PC-3 (cell line): ENCODE measurements around the gene ACBD6. TPM values are rescaled to one million over a fixed set of nuclear protein-coding genes. Genes with fewer than 3 reads are reported as not detected.

Source experiments
- ATAC-seq: fragments of 200-7000 bp; cut with Tn5 transposase; 2 replicates; pipeline ENCODE4 v1.9.1; 2020; ENCODE audit warnings: mild to moderate bottlenecking, moderate library complexity
- BruUV-seq: library from RNA; stranded (reverse); fragments of 400-500 nt; replicated peaks from 2 replicates; lab custom pipeline; 2021; lab: Mats Ljungman, UMichigan
- CTCF ChIA-PET: fragments of 300-600 bp; sonication (Branson Sonifier 250); formaldehyde crosslinking; loops from one replicate; lab custom pipeline; 2022; ENCODE audit warnings: antibody characterized with exemption; lab: Charles Lee
- POLR2A ChIA-PET: fragments of 300-600 bp; sonication (Branson Sonifier 250); formaldehyde crosslinking; loops from one replicate; lab custom pipeline; 2022; ENCODE audit warnings: antibody characterized with exemption; ENCODE audit not compliant: unreplicated experiment; lab: Charles Lee
- DNase-seq: peaks from one replicate; pipeline ENCODE4 v3.0.0-alpha.2; 2015
- H2AFZ ChIP-seq: fragments of 300-600 bp; sonication (generic); 2 replicates; pipeline ENCODE4 v1.6.0; 2016; ENCODE audit warnings: antibody characterized with exemption, low read length
- H3F3A ChIP-seq: fragments of 300-600 bp; sonication (generic); one replicate; pipeline ENCODE4 v1.6.0; 2017; ENCODE audit warnings: antibody characterized with exemption, low read length, control low read depth, mild to moderate bottlenecking; ENCODE audit not compliant: unreplicated experiment
- H3K27ac ChIP-seq: fragments of 300-600 bp; sonication (generic); 2 replicates; pipeline ENCODE4 v1.5.1; 2016; ENCODE audit warnings: mild to moderate bottlenecking, low read length
- H3K27me3 ChIP-seq: fragments of 300-600 bp; sonication (generic); 2 replicates; pipeline ENCODE4 v1.6.1; 2016; ENCODE audit warnings: low read length, mixed read lengths
- H3K36me3 ChIP-seq: fragments of 300-600 bp; sonication (generic); 2 replicates; pipeline ENCODE4 v1.6.1; 2016; ENCODE audit warnings: low read depth, mixed run types, low read length, mixed read lengths
- H3K4me1 ChIP-seq: fragments of 300-600 bp; sonication (generic); 2 replicates; pipeline ENCODE4 v1.5.1; 2016; ENCODE audit warnings: low read length; ENCODE audit not compliant: insufficient read depth
- H3K4me2 ChIP-seq: fragments of 300-600 bp; sonication (generic); 2 replicates; pipeline ENCODE4 v1.6.0; 2016; ENCODE audit warnings: low read length
- H3K4me3 ChIP-seq: fragments of 300-600 bp; sonication (generic); 2 replicates; pipeline ENCODE4 v1.5.1; 2016; ENCODE audit warnings: mild to moderate bottlenecking, low read length, mixed read lengths
- H3K79me2 ChIP-seq: fragments of 300-600 bp; sonication (generic); 2 replicates; pipeline ENCODE4 v1.6.1; 2017; ENCODE audit warnings: low read length, mixed read lengths
- H3K9ac ChIP-seq: fragments of 300-600 bp; sonication (generic); 2 replicates; pipeline ENCODE4 v1.6.0; 2016; ENCODE audit warnings: mild to moderate bottlenecking, low read length
- H3K9me2 ChIP-seq: fragments of 300-600 bp; sonication (generic); replicated peaks from 2 replicates; pipeline ENCODE4 v1.6.1; 2016; ENCODE audit warnings: mixed run types, low read length, mixed read lengths
- H3K9me3 ChIP-seq: fragments of 300-600 bp; sonication (generic); 2 replicates; pipeline ENCODE4 v1.6.1; 2016; ENCODE audit warnings: low read length, mixed read lengths
- H4K20me1 ChIP-seq: fragments of 300-600 bp; sonication (generic); 2 replicates; pipeline ENCODE4 v1.6.1; 2016; ENCODE audit warnings: low read length, mixed read lengths
- EZH2 ChIP-seq: fragments of 300-600 bp; sonication (generic); IDR thresholded peaks from one replicate; pipeline ENCODE4 v1.6.1; 2017; ENCODE audit warnings: antibody characterized with exemption, mild to moderate bottlenecking, low read length; ENCODE audit not compliant: unreplicated experiment
- EZH2phosphoT487 ChIP-seq: fragments of 300-600 bp; sonication (generic); IDR thresholded peaks from 2 replicates; pipeline ENCODE4 v1.6.1; 2018; ENCODE audit warnings: mild to moderate bottlenecking, antibody characterized with exemption, low read length, borderline replicate concordance
- intact Hi-C: fragments of 100-400 bp; cut with micrococcal nuclease; formaldehyde crosslinking; loops from 2 replicates; pipeline ENCODE4 v1.9.0; 2023
- total RNA-seq: library from RNA; depleted of rRNA; stranded (reverse); fragments of >200 nt; gene quantifications from 2 replicates; pipeline ENCODE4 v1.2.3, GENCODE V29; 2014
- TF ChIP-seq, protein P1 (sequence below): fragments of 300-600 bp; sonication (generic); conservative IDR thresholded peaks from 2 replicates; pipeline ENCODE4 v1.5.1; 2017; ENCODE audit warnings: antibody characterized with exemption, low read depth, mild to moderate bottlenecking, low read length

The ACBD6 gene
- total RNA-seq, 1 experiment from 2014 or later: 43.3 TPM

DNA sequence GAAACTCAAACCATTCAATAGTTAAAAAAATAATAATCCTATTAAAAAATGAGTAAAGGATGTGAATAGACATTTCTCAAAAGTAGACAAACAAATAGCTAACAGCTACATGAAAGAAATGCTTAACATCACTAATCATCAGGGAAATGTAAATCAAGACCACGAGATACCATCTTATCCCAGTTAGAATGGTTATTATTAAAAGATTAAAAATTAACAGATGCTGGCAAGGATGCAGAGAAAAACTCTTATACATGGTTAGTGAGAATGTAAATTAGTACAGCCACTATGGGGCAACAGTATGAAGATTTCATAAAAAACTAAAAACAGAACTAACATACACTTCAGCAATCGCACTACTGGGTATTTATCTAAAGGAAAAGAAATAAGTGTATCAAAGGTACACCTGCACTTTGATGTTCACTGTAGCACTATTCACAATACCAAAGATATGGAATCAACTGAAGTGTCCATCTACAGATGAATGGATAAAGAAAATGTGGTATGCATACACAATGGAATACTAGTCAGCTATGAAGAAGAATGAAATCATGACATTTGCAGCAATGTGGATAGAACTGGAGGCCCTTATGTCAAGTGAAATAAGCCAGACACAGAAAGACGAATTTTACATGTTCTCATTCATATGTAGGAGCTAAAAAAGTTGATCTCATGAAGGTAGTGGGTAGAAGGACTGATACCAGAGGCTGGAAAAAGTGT lies 117.9 kb downstream of the ACBD6 start:
- peaks cover 13% of the 10 kb centered on the region; the same call in 1 of the 2 replicates for H3K9me3 ChIP-seq
- no TSS peak for BruUV-seq
- ChIA-PET POLR2A (interaction anchor here (0.5 kb wide), 1 partner anchor 106 kb away, joined by 7 read pairs; no protein-coding TSS in a partner anchor), CTCF (no interaction called here)
- no peak overlapping the region for H2AFZ ChIP-seq
- ATAC-seq (no peak), DNase-seq (no peak)
- no peaks in the 10 kb centered on the region for H4K20me1 ChIP-seq
- no peak overlapping the region for H3K9ac ChIP-seq
- intact Hi-C loops: no loop called here
- H3K4me1 ChIP-seq: no peaks in the 10 kb centered on the region
- H3F3A ChIP-seq: no peaks in the 10 kb centered on the region
- no peak overlapping the region for H3K27ac ChIP-seq
- no peak overlapping the region for H3K4me2 ChIP-seq
- peaks cover 21% of the 10 kb centered on the region for H3K36me3 ChIP-seq
- peaks cover 26% of the 10 kb centered on the region; the same call in 1 of the 2 replicates for H3K79me2 ChIP-seq
- no peaks in the 10 kb centered on the region for H3K9me2 ChIP-seq
- TF ChIP-seq EZH2phosphoT487 (no peak), EZH2 (no peak)
- TF ChIP-seq, protein P1, sequence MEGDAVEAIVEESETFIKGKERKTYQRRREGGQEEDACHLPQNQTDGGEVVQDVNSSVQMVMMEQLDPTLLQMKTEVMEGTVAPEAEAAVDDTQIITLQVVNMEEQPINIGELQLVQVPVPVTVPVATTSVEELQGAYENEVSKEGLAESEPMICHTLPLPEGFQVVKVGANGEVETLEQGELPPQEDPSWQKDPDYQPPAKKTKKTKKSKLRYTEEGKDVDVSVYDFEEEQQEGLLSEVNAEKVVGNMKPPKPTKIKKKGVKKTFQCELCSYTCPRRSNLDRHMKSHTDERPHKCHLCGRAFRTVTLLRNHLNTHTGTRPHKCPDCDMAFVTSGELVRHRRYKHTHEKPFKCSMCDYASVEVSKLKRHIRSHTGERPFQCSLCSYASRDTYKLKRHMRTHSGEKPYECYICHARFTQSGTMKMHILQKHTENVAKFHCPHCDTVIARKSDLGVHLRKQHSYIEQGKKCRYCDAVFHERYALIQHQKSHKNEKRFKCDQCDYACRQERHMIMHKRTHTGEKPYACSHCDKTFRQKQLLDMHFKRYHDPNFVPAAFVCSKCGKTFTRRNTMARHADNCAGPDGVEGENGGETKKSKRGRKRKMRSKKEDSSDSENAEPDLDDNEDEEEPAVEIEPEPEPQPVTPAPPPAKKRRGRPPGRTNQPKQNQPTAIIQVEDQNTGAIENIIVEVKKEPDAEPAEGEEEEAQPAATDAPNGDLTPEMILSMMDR: no peak
- H3K4me3 ChIP-seq: no peak overlapping the region
- no peaks in the 10 kb centered on the region for H3K27me3 ChIP-seq

- no peak overlapping the region for H3K9ac ChIP-seq
- H2AFZ ChIP-seq: no peak overlapping the region
- peaks cover 13% of the 10 kb centered on the region; the same call in 1 of the 2 replicates for H3K9me3 ChIP-seq
- ChIA-PET POLR2A (no interaction called here), CTCF (no interaction called here)
- H3K79me2 ChIP-seq: peaks cover 37% of the 10 kb centered on the region
- intact Hi-C loops: no loop called here
- H3K9me2 ChIP-seq: no peaks in the 10 kb centered on the region
- no peaks in the 10 kb centered on the region for H3F3A ChIP-seq
- peaks cover 21% of the 10 kb centered on the region for H3K36me3 ChIP-seq
- no TSS peak for BruUV-seq
- 0 out of 2 replicates have a peak overlapping the region, but pooled peaks have one; percentile 12 for H3K27ac ChIP-seq
- peak; percentile 54 for ATAC-seq
- H3K4me1 ChIP-seq: no peaks in the 10 kb centered on the region
- DNase-seq: peak; percentile 50
- H3K4me3 ChIP-seq: no peak overlapping the region
- no peaks in the 10 kb centered on the region for H4K20me1 ChIP-seq
- no peaks in the 10 kb centered on the region for H3K27me3 ChIP-seq
- no peak for TF ChIP-seq EZH2
- no peak for TF ChIP-seq EZH2phosphoT487
- TF ChIP-seq, protein P1: no peak
- H3K4me2 ChIP-seq: no peak overlapping the region
Measured at GRCh38 chr1:180382326-180383115, 119.9 kb downstream of the ACBD6 start.
